ENCODE results near the gene PPP2R5C. TPM values are rescaled to one million over a fixed set of nuclear protein-coding genes. Genes with fewer than 3 reads are reported as not detected.
A peak's percentile ranks its signal among the peaks of the same experiment; 100 is the strongest.

Gene PPP2R5C
- total RNA-seq, 1 experiment from 2014 or later, result 301 TPM

DNA sequence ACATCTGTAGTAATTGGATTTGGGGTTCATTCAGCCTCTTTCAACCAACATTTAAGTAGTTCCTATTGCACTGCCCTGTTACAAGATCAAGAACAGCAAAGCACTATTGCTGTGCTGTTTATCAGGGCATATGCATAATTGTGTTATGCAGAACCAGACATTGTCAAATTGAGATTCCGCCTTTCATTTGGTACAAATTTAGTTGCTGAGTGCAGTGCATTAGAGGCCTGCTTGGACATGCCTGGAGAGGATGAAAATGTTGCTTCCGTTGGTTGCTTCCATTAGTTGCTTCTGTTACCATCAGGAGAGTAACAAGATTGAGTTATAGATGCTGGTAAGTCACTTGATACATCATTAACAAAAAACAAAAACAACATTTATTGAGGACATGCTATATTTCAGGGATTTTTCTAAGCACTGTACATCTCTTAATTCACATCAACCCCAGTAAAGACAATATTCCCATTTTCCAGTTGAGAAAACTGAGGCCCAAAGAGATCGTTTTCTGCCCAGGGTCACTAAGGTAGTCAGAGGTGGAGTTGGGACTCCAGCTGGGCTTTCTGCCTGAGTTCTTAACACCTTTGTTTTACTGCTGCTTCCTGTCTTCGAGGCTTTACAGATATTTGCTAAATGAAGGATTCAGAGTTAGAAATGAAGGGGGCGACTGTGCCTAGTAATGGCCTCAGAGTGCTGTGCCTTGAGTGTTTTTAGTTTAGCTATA, 79.3 kb downstream of the PPP2R5C start:
- H3K79me2 ChIP-seq (ENCODE audit: low read length), result peaks cover 67% of the 10 kb centered on the region
- no peak overlapping the region for H3K4me2 ChIP-seq (ENCODE audit: low read depth, low read length, poor library complexity, severe bottlenecking)

DNA sequence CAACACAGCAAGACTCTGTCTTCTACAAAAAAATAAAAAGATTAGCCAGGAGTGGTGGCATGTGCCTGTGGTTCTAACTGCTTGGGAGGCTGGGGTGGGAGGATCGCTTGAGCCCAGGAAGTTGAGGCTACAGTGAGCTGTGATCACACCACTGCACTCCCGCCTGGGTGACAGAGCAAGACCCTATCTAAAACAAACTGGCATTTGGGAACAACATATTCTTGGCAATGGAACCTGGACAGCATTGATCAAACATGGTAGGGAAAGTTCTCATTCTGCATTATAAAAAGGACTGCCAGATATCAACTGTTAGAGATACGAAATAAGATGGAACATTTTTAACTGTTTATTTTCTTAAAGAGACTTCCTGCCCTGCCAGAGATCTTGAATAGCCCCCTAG, 81.5 kb downstream of the PPP2R5C start:
- Histone ChIP-seq H3K9me3 (ENCODE audit: low read length) (no peaks in the 10 kb centered on the region), H3K4me3 (ENCODE audit: low read length) (no peak overlapping the region), H3K36me3 (ENCODE audit: insufficient read depth, low read length) (no peaks in the 10 kb centered on the region), H3K27me3 (ENCODE audit: low read length) (no peaks in the 10 kb centered on the region), H2AFZ (ENCODE audit: low read length) (no peak overlapping the region), H4K20me1 (ENCODE audit: insufficient read depth, low read depth, low read length) (no peaks in the 10 kb centered on the region), H3K4me1 (ENCODE audit: low read length) (peaks cover 94% of the 10 kb centered on the region), H3K9ac (ENCODE audit: low read length) (peak overlapping the region; percentile 22), H3K79me2 (ENCODE audit: low read length) (peaks cover 66% of the 10 kb centered on the region), H3K27ac (ENCODE audit: low read length) (peak overlapping the region; percentile 92), H3K4me2 (ENCODE audit: low read depth, low read length, poor library complexity, severe bottlenecking) (peak overlapping the region; percentile 62), H3K9me2 (replicated peaks; ENCODE audit: insufficient read depth, low read length) (no peaks in the 10 kb centered on the region)
- no peak for DNase-seq

More for the DNA sequence above, 79.3 kb downstream of the PPP2R5C start:
- Histone ChIP-seq H3K27ac (ENCODE audit: low read length) (peak overlapping the region; percentile 92), H3K9me3 (ENCODE audit: low read length) (no peaks in the 10 kb centered on the region), H3K4me3 (ENCODE audit: low read length) (no peak overlapping the region), H3K9me2 (replicated peaks; ENCODE audit: insufficient read depth, low read length) (no peaks in the 10 kb centered on the region), H3K36me3 (ENCODE audit: insufficient read depth, low read length) (no peaks in the 10 kb centered on the region), H2AFZ (ENCODE audit: low read length) (no peak overlapping the region), H3K4me1 (ENCODE audit: low read length) (peaks cover 100% of the 10 kb centered on the region), H3K27me3 (ENCODE audit: low read length) (no peaks in the 10 kb centered on the region), H4K20me1 (ENCODE audit: insufficient read depth, low read depth, low read length) (no peaks in the 10 kb centered on the region), H3K9ac (ENCODE audit: low read length) (no peak overlapping the region)
- DNase-seq, result no peak

DNA sequence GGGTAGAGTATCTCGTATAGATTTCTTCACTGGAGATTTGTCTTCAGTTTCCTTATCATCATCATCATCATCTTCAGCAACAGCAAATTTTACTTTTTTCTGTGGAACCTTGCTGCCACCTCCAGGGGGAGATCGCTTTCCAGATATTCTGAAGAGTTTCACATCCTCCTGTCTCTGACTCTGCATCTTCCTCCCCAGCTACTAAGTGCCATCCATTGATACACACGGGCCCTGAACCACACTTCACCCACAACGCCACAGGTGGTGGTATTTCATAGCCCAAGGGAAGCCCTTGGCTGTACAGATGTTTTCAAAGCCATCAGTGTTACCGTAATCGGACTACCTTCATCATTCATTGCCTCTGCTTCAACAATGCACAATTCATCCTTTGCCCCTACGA, 82.2 kb downstream of the PPP2R5C start:
- Histone ChIP-seq H3K9ac (ENCODE audit: low read length) (peak overlapping the region; percentile 68), H4K20me1 (ENCODE audit: insufficient read depth, low read depth, low read length) (no peaks in the 10 kb centered on the region), H3K36me3 (ENCODE audit: insufficient read depth, low read length) (no peaks in the 10 kb centered on the region), H3K4me2 (ENCODE audit: low read depth, low read length, poor library complexity, severe bottlenecking) (peak overlapping the region; percentile 62), H3K4me3 (ENCODE audit: low read length) (peak overlapping the region; percentile 57), H3K9me2 (replicated peaks; ENCODE audit: insufficient read depth, low read length) (no peaks in the 10 kb centered on the region), H3K79me2 (ENCODE audit: low read length) (peaks cover 66% of the 10 kb centered on the region), H3K27ac (ENCODE audit: low read length) (peak overlapping the region; percentile 92), H3K27me3 (ENCODE audit: low read length) (no peaks in the 10 kb centered on the region), H3K4me1 (ENCODE audit: low read length) (peaks cover 92% of the 10 kb centered on the region), H3K9me3 (ENCODE audit: low read length) (no peaks in the 10 kb centered on the region), H2AFZ (ENCODE audit: low read length) (no peak overlapping the region)
- peak; percentile 98 for DNase-seq

DNA sequence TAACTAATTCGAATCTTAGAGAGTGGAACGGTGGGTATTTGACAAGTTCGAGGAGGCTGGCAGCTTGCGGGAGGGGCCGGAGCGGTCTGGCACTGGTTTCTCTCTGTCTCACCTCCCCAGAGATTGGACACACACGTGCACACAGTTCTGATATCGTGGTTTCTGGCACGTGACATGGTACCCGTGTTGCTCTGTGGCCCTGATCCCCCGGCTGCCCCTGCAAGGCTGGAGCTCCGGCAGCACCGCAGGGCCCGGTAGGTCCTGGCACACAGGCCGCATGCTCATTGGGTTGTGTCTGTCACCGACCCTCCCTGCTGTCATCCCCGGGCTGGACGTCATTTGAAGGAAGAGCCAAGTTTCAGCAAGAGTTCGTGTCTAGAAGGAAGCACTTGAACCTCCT, 82.7 kb downstream of the PPP2R5C start:
- H3K9me3 ChIP-seq (ENCODE audit: low read length), result no peaks in the 10 kb centered on the region
- H3K4me3 ChIP-seq (ENCODE audit: low read length), result peak overlapping the region; percentile 57
- peaks cover 69% of the 10 kb centered on the region for H3K79me2 ChIP-seq (ENCODE audit: low read length)
- no peak overlapping the region for H2AFZ ChIP-seq (ENCODE audit: low read length)
- peak overlapping the region; percentile 62 for H3K4me2 ChIP-seq (ENCODE audit: low read depth, low read length, poor library complexity, severe bottlenecking)
- H3K9ac ChIP-seq (ENCODE audit: low read length), result peak overlapping the region; percentile 68
- DNase-seq, result peak; percentile 93
- no peaks in the 10 kb centered on the region for H3K36me3 ChIP-seq (ENCODE audit: insufficient read depth, low read length)
- H3K27ac ChIP-seq (ENCODE audit: low read length), result peak overlapping the region; percentile 92
- H4K20me1 ChIP-seq (ENCODE audit: insufficient read depth, low read depth, low read length), result no peaks in the 10 kb centered on the region
- no peaks in the 10 kb centered on the region for H3K27me3 ChIP-seq (ENCODE audit: low read length)
- no peaks in the 10 kb centered on the region for H3K9me2 ChIP-seq (replicated peaks; ENCODE audit: insufficient read depth, low read length)
- peaks cover 92% of the 10 kb centered on the region for H3K4me1 ChIP-seq (ENCODE audit: low read length)

DNA sequence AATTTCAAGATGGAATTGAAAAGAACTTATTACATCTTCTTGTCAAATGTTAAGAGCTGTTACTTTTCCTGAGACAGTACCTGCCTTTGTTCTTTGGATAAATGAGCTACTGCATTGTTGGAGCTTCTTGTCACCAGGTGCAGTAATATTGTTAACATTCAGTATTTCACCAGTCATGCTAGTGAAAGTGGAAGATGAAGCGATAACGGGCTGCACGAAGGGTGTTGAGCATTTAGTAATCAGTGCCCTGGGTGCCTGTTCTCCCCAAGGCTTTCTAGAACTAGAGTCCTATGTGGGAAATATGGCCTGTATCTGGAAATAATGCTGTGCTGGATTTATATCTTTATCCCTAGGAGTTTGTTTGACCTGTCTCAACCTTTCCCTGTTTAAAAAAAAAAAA, 83.2 kb downstream of the PPP2R5C start:
- H3K27me3 ChIP-seq (ENCODE audit: low read length), result no peaks in the 10 kb centered on the region
- no peaks in the 10 kb centered on the region for H4K20me1 ChIP-seq (ENCODE audit: insufficient read depth, low read depth, low read length)
- DNase-seq, result peak; percentile 69
- H3K4me3 ChIP-seq (ENCODE audit: low read length), result peak overlapping the region; percentile 57
- H3K27ac ChIP-seq (ENCODE audit: low read length), result peak overlapping the region; percentile 92
- H3K4me2 ChIP-seq (ENCODE audit: low read depth, low read length, poor library complexity, severe bottlenecking), result peak overlapping the region; percentile 62
- no peak overlapping the region for H2AFZ ChIP-seq (ENCODE audit: low read length)
- peak overlapping the region; percentile 68 for H3K9ac ChIP-seq (ENCODE audit: low read length)
- H3K9me3 ChIP-seq (ENCODE audit: low read length), result no peaks in the 10 kb centered on the region
- peaks cover 92% of the 10 kb centered on the region for H3K4me1 ChIP-seq (ENCODE audit: low read length)
- peaks cover 69% of the 10 kb centered on the region for H3K79me2 ChIP-seq (ENCODE audit: low read length)
- H3K36me3 ChIP-seq (ENCODE audit: insufficient read depth, low read length), result no peaks in the 10 kb centered on the region
- no peaks in the 10 kb centered on the region for H3K9me2 ChIP-seq (replicated peaks; ENCODE audit: insufficient read depth, low read length)

DNA sequence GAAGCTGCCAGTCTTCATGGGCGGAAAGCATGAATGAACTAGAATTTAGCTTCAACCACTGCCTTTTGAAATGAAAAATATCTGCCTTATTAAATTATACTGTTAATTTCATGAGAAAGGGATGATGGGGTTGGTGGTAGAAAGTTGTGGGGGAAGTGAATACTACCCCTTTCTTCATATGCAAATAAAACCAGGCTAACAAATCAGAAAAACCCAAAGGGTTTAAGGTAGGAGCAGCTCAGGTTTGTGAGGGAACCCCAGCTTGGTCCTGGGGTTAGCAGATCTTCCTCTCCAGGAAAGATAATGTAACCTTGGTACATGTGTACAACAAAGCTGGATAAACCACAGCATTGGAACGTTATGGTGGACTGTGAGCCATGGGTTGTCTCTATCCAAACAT, 84.0 kb downstream of the PPP2R5C start:
- H3K79me2 ChIP-seq (ENCODE audit: low read length), result peaks cover 69% of the 10 kb centered on the region
- peak; percentile 87 for DNase-seq
- H3K27ac ChIP-seq (ENCODE audit: low read length), result peak overlapping the region; percentile 92
- H3K9me2 ChIP-seq (replicated peaks; ENCODE audit: insufficient read depth, low read length), result no peaks in the 10 kb centered on the region
- H3K4me1 ChIP-seq (ENCODE audit: low read length), result peaks cover 92% of the 10 kb centered on the region
- 0 out of 2 replicates have a peak, but pooled peaks cover under 1% of the 10 kb centered on the region for H4K20me1 ChIP-seq (ENCODE audit: insufficient read depth, low read depth, low read length)
- no peaks in the 10 kb centered on the region for H3K27me3 ChIP-seq (ENCODE audit: low read length)
- H3K4me3 ChIP-seq (ENCODE audit: low read length), result peak overlapping the region; percentile 57
- H2AFZ ChIP-seq (ENCODE audit: low read length), result no peak overlapping the region
- peak overlapping the region; percentile 68 for H3K9ac ChIP-seq (ENCODE audit: low read length)
- H3K9me3 ChIP-seq (ENCODE audit: low read length), result no peaks in the 10 kb centered on the region
- H3K36me3 ChIP-seq (ENCODE audit: insufficient read depth, low read length), result no peaks in the 10 kb centered on the region
- H3K4me2 ChIP-seq (ENCODE audit: low read depth, low read length, poor library complexity, severe bottlenecking), result peak overlapping the region; percentile 62

DNA sequence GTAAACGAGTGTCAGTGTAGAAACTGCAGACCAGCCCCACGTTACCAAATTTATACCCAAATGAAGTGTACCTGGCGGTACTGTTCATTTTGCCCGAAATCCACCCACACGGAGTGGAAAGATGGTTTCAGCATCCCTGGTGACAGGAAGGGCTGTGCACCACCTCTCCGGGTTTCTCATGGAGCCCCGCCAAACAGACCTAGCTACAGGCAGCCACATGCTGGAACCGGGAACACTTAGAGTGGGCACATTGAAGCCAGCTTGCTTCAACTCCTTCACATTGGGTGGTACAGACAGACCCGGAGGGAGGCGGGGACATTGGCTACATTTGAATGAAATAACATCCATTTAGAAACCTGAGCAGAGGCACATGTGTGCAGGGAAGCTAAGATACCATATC, 84.4 kb downstream of the PPP2R5C start:
- no peaks in the 10 kb centered on the region for H3K36me3 ChIP-seq (ENCODE audit: insufficient read depth, low read length)
- peak; percentile 89 for DNase-seq
- no peaks in the 10 kb centered on the region for H3K9me2 ChIP-seq (replicated peaks; ENCODE audit: insufficient read depth, low read length)
- peaks cover 69% of the 10 kb centered on the region for H3K79me2 ChIP-seq (ENCODE audit: low read length)
- H3K9ac ChIP-seq (ENCODE audit: low read length), result peak overlapping the region; percentile 68
- H3K27me3 ChIP-seq (ENCODE audit: low read length), result no peaks in the 10 kb centered on the region
- H3K4me2 ChIP-seq (ENCODE audit: low read depth, low read length, poor library complexity, severe bottlenecking), result peak overlapping the region; percentile 62
- 0 out of 2 replicates have a peak, but pooled peaks cover 4% of the 10 kb centered on the region for H4K20me1 ChIP-seq (ENCODE audit: insufficient read depth, low read depth, low read length)
- peak overlapping the region; percentile 92 for H3K27ac ChIP-seq (ENCODE audit: low read length)
- H3K4me3 ChIP-seq (ENCODE audit: low read length), result peak overlapping the region; percentile 57
- no peaks in the 10 kb centered on the region for H3K9me3 ChIP-seq (ENCODE audit: low read length)
- H3K4me1 ChIP-seq (ENCODE audit: low read length), result peaks cover 92% of the 10 kb centered on the region
- no peak overlapping the region for H2AFZ ChIP-seq (ENCODE audit: low read length)

DNA sequence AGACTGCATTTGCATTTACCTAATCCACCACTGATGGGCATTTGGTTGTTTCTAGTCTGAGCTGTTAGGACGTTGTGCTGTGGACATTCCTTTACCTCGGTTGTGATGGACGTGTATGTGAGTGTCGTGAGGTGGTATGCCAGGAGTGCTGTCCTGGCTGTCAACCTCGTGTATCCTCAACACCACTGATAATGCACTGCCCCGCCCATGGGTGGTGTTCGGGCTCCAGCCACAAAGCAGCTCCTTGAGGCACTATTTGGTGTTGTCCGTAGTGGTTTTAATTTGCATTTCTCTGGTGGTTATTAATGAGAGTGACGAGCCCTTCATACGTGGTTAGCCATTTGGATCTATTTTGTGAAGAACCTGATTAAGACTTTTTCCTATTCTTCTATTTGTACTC, 87.6 kb downstream of the PPP2R5C start:
- Histone ChIP-seq H3K4me2 (ENCODE audit: low read depth, low read length, poor library complexity, severe bottlenecking) (peak overlapping the region; percentile 73), H3K27me3 (ENCODE audit: low read length) (no peaks in the 10 kb centered on the region), H3K36me3 (ENCODE audit: insufficient read depth, low read length) (no peaks in the 10 kb centered on the region), H3K27ac (ENCODE audit: low read length) (peak overlapping the region; percentile 82), H2AFZ (ENCODE audit: low read length) (no peak overlapping the region), H3K4me3 (ENCODE audit: low read length) (peak overlapping the region; percentile 42), H3K9me2 (replicated peaks; ENCODE audit: insufficient read depth, low read length) (no peaks in the 10 kb centered on the region), H4K20me1 (ENCODE audit: insufficient read depth, low read depth, low read length) (0 out of 2 replicates have a peak, but pooled peaks cover 6% of the 10 kb centered on the region), H3K9me3 (ENCODE audit: low read length) (no peaks in the 10 kb centered on the region), H3K79me2 (ENCODE audit: low read length) (peaks cover 90% of the 10 kb centered on the region), H3K9ac (ENCODE audit: low read length) (peak overlapping the region; percentile 42), H3K4me1 (ENCODE audit: low read length) (peaks cover 87% of the 10 kb centered on the region)
- DNase-seq, result peak; percentile 89
